WTC11 (cell line): ENCODE data around the gene DDIAS. TPM values are rescaled to one million over a fixed set of nuclear protein-coding genes. Genes with fewer than 3 reads are reported as not detected.

Experiments used
- ATAC-seq: fragments of 200-7000 bp; cut with Tn5 transposase; 2 replicates; pipeline ENCODE4 v1.10.0; 2021; ENCODE audit warnings: mild to moderate bottlenecking, moderate library complexity
- CTCF ChIA-PET: fragments of 300-600 bp; sonication (Branson Sonifier 250); formaldehyde crosslinking; loops from one replicate; lab custom pipeline; 2021; ENCODE audit warnings: antibody characterized with exemption; lab: Charles Lee
- POLR2A ChIA-PET: fragments of 350-600 bp; sonication (Branson Sonifier 250); formaldehyde crosslinking; loops from one replicate; lab custom pipeline; 2021; ENCODE audit warnings: antibody characterized with exemption; lab: Charles Lee
- DNase-seq: peaks from one replicate; pipeline ENCODE4 v3.0.0; 2021; ENCODE audit warnings: low spot score
- H3K27ac Mint-ChIP-seq: 2 replicates; pipeline ENCODE4 v1.8.0; 2021; ENCODE audit warnings: mixed read lengths
- H3K27me3 Mint-ChIP-seq: 2 replicates; pipeline ENCODE4 v1.8.0; 2021; ENCODE audit warnings: low read depth, mild to moderate bottlenecking, moderate library complexity, mixed read lengths
- H3K36me3 Mint-ChIP-seq: 2 replicates; pipeline ENCODE4 v1.8.0; 2021; ENCODE audit warnings: mixed read lengths
- H3K4me1 Mint-ChIP-seq: 2 replicates; pipeline ENCODE4 v1.8.0; 2022; ENCODE audit warnings: mixed read lengths
- H3K4me3 Mint-ChIP-seq: 2 replicates; pipeline ENCODE4 v1.8.0; 2021; ENCODE audit warnings: mild to moderate bottlenecking, moderate library complexity, mixed read lengths
- H3K9me3 Mint-ChIP-seq: 2 replicates; pipeline ENCODE4 v1.8.0; 2021; ENCODE audit warnings: mixed read lengths
- ATF1 ChIP-seq: sonication (generic); formaldehyde crosslinking; IDR thresholded peaks from 2 replicates; pipeline ENCODE4 v1.8.1; 2023; ENCODE audit warnings: mild to moderate bottlenecking, moderate library complexity, missing genetic modification reagents
- FOXJ3 ChIP-seq: sonication (generic); formaldehyde crosslinking; IDR thresholded peaks from 2 replicates; pipeline ENCODE4 v1.9.0; 2021; ENCODE audit warnings: missing genetic modification reagents, mild to moderate bottlenecking, borderline replicate concordance
- NFATC4 ChIP-seq: fragments of 250-450 bp; sonication (Bioruptor Pico); IDR thresholded peaks from 2 replicates; pipeline ENCODE4 v1.9.0; 2021; ENCODE audit warnings: mild to moderate bottlenecking
- ZNF232 ChIP-seq: sonication (generic); formaldehyde crosslinking; IDR thresholded peaks from 2 replicates; pipeline ENCODE4 v1.8.0; 2022; ENCODE audit warnings: mild to moderate bottlenecking, missing genetic modification reagents
- ZNF317 ChIP-seq: sonication (generic); formaldehyde crosslinking; IDR thresholded peaks from 2 replicates; pipeline ENCODE4 v1.8.1; 2023; ENCODE audit warnings: low read depth, mild to moderate bottlenecking, moderate library complexity, missing genetic modification reagents, borderline replicate concordance
- ZNF423 ChIP-seq: fragments of 250-450 bp; sonication (Bioruptor Pico); IDR thresholded peaks from 2 replicates; pipeline ENCODE4 v2.1.2; 2022; ENCODE audit warnings: mild to moderate bottlenecking, moderate library complexity
- total RNA-seq: library from RNA; stranded (reverse); gene quantifications from 3 replicates; pipeline ENCODE4 v1.2.3, GENCODE V29; 2021
- TF ChIP-seq, protein P1 (sequence below): sonication (generic); formaldehyde crosslinking; IDR thresholded peaks from 2 replicates; pipeline ENCODE4 v1.8.1; 2023; ENCODE audit warnings: mild to moderate bottlenecking, moderate library complexity, missing genetic modification reagents
- TF ChIP-seq, protein P2 (sequence below): fragments of 250-450 bp; sonication (Bioruptor Pico); IDR thresholded peaks from 2 replicates; pipeline ENCODE4 v1.9.0; 2021; ENCODE audit warnings: moderate library complexity, mild to moderate bottlenecking, inconsistent platforms, borderline replicate concordance
- TF ChIP-seq, protein P3 (sequence below): sonication (generic); formaldehyde crosslinking; IDR thresholded peaks from 2 replicates; pipeline ENCODE4 v1.8.0; 2023; ENCODE audit warnings: missing genetic modification reagents
- TF ChIP-seq, protein P4 (sequence below): fragments of 250-450 bp; sonication (Bioruptor Pico); IDR thresholded peaks from 2 replicates; pipeline ENCODE4 v1.9.0; 2021; ENCODE audit warnings: mild to moderate bottlenecking
- TF ChIP-seq, protein P5 (sequence below): sonication (generic); formaldehyde crosslinking; IDR thresholded peaks from 2 replicates; pipeline ENCODE4 v1.8.1; 2023; ENCODE audit warnings: mild to moderate bottlenecking, missing genetic modification reagents
- TF ChIP-seq, protein P6 (sequence below): fragments of 250-450 bp; sonication (Bioruptor Pico); IDR thresholded peaks from 2 replicates; pipeline ENCODE4 v1.8.0; 2021; ENCODE audit warnings: mild to moderate bottlenecking
- TF ChIP-seq, protein P7 (sequence below): fragments of 250-450 bp; sonication (Bioruptor Pico); IDR thresholded peaks from 2 replicates; pipeline ENCODE4 v1.9.0; 2021; ENCODE audit warnings: mild to moderate bottlenecking
- TF ChIP-seq, protein P8 (sequence below): sonication (generic); formaldehyde crosslinking; IDR thresholded peaks from 2 replicates; pipeline ENCODE4 v1.8.0; 2022; ENCODE audit warnings: mild to moderate bottlenecking, missing genetic modification reagents
- TF ChIP-seq, protein P9 (sequence below): sonication (generic); formaldehyde crosslinking; IDR thresholded peaks from 2 replicates; pipeline ENCODE4 v1.8.0; 2022; ENCODE audit warnings: mild to moderate bottlenecking, missing genetic modification reagents
- TF ChIP-seq, protein P10 (sequence below): fragments of 200-600 bp; IDR thresholded peaks from 2 replicates; pipeline ENCODE4 v1.8.0; 2022; ENCODE audit warnings: antibody characterized with exemption
- TF ChIP-seq, protein P11 (sequence below): fragments of 250-450 bp; sonication (Bioruptor Pico); IDR thresholded peaks from 2 replicates; pipeline ENCODE4 v2.1.2; 2022; ENCODE audit warnings: mild to moderate bottlenecking, moderate library complexity

DDIAS gene
- total RNA-seq, 1 experiment from 2014 or later, result 28.7 TPM

DNA sequence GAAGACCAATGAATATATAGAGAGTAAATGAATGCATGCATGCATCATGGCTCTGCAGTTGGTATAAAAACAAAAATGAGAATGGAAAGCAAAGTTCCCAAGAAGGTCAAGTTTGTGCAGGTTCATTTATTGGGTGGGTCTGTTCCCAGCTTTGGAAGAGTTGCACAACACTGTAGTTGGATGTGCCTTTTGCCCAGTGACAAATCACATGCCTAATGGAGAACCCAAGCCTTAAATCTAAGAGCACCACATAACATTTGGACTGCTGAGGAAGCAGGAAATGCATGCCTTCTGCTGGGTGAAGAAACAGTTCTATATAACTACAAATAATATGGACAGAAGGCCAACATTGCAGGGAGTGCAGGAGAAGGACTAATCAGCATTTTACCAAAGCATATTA lies 31.9 kb upstream of the DDIAS start:
- no peak for ATAC-seq
- CTCF ChIA-PET, result interaction anchor here (0.6 to 1.5 kb wide), 2 partner anchors 19 to 57 kb away, joined by 3 read pairs; no protein-coding TSS in a partner anchor

More for the DNA sequence above, 31.9 kb upstream of the DDIAS start:
- POLR2A ChIA-PET, result no interaction called here
- TF ChIP-seq ATF1 (CRISPR knock-in tag), result no peak
- TF ChIP-seq ZNF317 (CRISPR knock-in tag), result no peak
- TF ChIP-seq, protein P1, sequence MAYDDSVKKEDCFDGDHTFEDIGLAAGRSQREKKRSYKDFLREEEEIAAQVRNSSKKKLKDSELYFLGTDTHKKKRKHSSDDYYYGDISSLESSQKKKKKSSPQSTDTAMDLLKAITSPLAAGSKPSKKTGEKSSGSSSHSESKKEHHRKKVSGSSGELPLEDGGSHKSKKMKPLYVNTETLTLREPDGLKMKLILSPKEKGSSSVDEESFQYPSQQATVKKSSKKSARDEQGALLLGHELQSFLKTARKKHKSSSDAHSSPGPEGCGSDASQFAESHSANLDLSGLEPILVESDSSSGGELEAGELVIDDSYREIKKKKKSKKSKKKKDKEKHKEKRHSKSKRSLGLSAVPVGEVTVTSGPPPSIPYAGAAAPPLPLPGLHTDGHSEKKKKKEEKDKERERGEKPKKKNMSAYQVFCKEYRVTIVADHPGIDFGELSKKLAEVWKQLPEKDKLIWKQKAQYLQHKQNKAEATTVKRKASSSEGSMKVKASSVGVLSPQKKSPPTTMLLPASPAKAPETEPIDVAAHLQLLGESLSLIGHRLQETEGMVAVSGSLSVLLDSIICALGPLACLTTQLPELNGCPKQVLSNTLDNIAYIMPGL (CRISPR knock-in tag), result no peak
- TF ChIP-seq, protein P2, sequence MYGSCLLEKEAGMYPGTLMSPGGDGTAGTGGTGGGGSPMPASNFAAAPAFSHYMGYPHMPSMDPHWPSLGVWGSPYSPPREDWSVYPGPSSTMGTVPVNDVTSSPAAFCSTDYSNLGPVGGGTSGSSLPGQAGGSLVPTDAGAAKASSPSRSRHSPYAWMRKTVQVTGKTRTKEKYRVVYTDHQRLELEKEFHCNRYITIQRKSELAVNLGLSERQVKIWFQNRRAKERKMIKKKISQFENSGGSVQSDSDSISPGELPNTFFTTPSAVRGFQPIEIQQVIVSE (CRISPR knock-in tag), result no peak
- TF ChIP-seq, protein P3, sequence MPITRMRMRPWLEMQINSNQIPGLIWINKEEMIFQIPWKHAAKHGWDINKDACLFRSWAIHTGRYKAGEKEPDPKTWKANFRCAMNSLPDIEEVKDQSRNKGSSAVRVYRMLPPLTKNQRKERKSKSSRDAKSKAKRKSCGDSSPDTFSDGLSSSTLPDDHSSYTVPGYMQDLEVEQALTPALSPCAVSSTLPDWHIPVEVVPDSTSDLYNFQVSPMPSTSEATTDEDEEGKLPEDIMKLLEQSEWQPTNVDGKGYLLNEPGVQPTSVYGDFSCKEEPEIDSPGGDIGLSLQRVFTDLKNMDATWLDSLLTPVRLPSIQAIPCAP (CRISPR knock-in tag), result no peak
- no peak for TF ChIP-seq ZNF423
- TF ChIP-seq, protein P4, sequence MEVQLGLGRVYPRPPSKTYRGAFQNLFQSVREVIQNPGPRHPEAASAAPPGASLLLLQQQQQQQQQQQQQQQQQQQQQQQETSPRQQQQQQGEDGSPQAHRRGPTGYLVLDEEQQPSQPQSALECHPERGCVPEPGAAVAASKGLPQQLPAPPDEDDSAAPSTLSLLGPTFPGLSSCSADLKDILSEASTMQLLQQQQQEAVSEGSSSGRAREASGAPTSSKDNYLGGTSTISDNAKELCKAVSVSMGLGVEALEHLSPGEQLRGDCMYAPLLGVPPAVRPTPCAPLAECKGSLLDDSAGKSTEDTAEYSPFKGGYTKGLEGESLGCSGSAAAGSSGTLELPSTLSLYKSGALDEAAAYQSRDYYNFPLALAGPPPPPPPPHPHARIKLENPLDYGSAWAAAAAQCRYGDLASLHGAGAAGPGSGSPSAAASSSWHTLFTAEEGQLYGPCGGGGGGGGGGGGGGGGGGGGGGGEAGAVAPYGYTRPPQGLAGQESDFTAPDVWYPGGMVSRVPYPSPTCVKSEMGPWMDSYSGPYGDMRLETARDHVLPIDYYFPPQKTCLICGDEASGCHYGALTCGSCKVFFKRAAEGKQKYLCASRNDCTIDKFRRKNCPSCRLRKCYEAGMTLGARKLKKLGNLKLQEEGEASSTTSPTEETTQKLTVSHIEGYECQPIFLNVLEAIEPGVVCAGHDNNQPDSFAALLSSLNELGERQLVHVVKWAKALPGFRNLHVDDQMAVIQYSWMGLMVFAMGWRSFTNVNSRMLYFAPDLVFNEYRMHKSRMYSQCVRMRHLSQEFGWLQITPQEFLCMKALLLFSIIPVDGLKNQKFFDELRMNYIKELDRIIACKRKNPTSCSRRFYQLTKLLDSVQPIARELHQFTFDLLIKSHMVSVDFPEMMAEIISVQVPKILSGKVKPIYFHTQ (CRISPR knock-in tag), result no peak
- TF ChIP-seq ZNF232 (CRISPR knock-in tag), result no peak
- no peak for TF ChIP-seq NFATC4 (CRISPR knock-in tag)
- TF ChIP-seq, protein P5, sequence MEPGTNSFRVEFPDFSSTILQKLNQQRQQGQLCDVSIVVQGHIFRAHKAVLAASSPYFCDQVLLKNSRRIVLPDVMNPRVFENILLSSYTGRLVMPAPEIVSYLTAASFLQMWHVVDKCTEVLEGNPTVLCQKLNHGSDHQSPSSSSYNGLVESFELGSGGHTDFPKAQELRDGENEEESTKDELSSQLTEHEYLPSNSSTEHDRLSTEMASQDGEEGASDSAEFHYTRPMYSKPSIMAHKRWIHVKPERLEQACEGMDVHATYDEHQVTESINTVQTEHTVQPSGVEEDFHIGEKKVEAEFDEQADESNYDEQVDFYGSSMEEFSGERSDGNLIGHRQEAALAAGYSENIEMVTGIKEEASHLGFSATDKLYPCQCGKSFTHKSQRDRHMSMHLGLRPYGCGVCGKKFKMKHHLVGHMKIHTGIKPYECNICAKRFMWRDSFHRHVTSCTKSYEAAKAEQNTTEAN (CRISPR knock-in tag), result no peak
- TF ChIP-seq, protein P6, sequence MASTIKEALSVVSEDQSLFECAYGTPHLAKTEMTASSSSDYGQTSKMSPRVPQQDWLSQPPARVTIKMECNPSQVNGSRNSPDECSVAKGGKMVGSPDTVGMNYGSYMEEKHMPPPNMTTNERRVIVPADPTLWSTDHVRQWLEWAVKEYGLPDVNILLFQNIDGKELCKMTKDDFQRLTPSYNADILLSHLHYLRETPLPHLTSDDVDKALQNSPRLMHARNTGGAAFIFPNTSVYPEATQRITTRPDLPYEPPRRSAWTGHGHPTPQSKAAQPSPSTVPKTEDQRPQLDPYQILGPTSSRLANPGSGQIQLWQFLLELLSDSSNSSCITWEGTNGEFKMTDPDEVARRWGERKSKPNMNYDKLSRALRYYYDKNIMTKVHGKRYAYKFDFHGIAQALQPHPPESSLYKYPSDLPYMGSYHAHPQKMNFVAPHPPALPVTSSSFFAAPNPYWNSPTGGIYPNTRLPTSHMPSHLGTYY (CRISPR knock-in tag), result no peak
- TF ChIP-seq, protein P7, sequence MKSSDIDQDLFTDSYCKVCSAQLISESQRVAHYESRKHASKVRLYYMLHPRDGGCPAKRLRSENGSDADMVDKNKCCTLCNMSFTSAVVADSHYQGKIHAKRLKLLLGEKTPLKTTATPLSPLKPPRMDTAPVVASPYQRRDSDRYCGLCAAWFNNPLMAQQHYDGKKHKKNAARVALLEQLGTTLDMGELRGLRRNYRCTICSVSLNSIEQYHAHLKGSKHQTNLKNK, result no peak
- TF ChIP-seq, protein P8, sequence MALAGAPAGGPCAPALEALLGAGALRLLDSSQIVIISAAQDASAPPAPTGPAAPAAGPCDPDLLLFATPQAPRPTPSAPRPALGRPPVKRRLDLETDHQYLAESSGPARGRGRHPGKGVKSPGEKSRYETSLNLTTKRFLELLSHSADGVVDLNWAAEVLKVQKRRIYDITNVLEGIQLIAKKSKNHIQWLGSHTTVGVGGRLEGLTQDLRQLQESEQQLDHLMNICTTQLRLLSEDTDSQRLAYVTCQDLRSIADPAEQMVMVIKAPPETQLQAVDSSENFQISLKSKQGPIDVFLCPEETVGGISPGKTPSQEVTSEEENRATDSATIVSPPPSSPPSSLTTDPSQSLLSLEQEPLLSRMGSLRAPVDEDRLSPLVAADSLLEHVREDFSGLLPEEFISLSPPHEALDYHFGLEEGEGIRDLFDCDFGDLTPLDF (CRISPR knock-in tag), result no peak
- TF ChIP-seq, protein P9, sequence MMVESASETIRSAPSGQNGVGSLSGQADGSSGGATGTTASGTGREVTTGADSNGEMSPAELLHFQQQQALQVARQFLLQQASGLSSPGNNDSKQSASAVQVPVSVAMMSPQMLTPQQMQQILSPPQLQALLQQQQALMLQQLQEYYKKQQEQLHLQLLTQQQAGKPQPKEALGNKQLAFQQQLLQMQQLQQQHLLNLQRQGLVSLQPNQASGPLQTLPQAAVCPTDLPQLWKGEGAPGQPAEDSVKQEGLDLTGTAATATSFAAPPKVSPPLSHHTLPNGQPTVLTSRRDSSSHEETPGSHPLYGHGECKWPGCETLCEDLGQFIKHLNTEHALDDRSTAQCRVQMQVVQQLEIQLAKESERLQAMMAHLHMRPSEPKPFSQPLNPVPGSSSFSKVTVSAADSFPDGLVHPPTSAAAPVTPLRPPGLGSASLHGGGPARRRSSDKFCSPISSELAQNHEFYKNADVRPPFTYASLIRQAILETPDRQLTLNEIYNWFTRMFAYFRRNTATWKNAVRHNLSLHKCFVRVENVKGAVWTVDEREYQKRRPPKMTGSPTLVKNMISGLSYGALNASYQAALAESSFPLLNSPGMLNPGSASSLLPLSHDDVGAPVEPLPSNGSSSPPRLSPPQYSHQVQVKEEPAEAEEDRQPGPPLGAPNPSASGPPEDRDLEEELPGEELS, result no peak
- TF ChIP-seq, protein P10, sequence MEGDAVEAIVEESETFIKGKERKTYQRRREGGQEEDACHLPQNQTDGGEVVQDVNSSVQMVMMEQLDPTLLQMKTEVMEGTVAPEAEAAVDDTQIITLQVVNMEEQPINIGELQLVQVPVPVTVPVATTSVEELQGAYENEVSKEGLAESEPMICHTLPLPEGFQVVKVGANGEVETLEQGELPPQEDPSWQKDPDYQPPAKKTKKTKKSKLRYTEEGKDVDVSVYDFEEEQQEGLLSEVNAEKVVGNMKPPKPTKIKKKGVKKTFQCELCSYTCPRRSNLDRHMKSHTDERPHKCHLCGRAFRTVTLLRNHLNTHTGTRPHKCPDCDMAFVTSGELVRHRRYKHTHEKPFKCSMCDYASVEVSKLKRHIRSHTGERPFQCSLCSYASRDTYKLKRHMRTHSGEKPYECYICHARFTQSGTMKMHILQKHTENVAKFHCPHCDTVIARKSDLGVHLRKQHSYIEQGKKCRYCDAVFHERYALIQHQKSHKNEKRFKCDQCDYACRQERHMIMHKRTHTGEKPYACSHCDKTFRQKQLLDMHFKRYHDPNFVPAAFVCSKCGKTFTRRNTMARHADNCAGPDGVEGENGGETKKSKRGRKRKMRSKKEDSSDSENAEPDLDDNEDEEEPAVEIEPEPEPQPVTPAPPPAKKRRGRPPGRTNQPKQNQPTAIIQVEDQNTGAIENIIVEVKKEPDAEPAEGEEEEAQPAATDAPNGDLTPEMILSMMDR, result no peak
- TF ChIP-seq, protein P11, sequence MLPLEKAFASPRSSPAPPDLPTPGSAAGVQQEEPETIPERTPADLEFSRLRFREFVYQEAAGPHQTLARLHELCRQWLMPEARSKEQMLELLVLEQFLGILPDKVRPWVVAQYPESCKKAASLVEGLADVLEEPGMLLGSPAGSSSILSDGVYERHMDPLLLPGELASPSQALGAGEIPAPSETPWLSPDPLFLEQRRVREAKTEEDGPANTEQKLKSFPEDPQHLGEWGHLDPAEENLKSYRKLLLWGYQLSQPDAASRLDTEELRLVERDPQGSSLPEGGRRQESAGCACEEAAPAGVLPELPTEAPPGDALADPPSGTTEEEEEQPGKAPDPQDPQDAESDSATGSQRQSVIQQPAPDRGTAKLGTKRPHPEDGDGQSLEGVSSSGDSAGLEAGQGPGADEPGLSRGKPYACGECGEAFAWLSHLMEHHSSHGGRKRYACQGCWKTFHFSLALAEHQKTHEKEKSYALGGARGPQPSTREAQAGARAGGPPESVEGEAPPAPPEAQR (CRISPR knock-in tag), result no peak
- no peak for TF ChIP-seq FOXJ3
- Mint-ChIP-seq H3K4me3 (no peak overlapping the region), H3K27ac (no peak overlapping the region), H3K4me1 (peaks cover 25% of the 10 kb centered on the region), H3K36me3 (no peaks in the 10 kb centered on the region), H3K9me3 (no peaks in the 10 kb centered on the region), H3K27me3 (no peaks in the 10 kb centered on the region)
- no peak for DNase-seq
